Tibial nerve (tissue), 4 donors: ENCODE data around the gene RASSF4. TPM values are rescaled to one million over a fixed set of nuclear protein-coding genes. Genes with fewer than 3 reads are reported as not detected.
"Not testable (repeated sequence)": the region's sequence is repeated elsewhere in the genome, so short reads cannot be mapped to it uniquely, and the experiment has no call there.

Source experiments
- DNase-seq, 2 donors: peaks; one replicate each; pipeline ENCODE4 v3.0.0-alpha.2; 2019; ENCODE audit warnings: low spot score in 2 of 2
- H3K27ac ChIP-seq, 4 donors: fragments of 200-600 bp; sonication (generic) in 3 of 4; one replicate each; pipeline ENCODE4 v1.5.1; 2017 to 2019; ENCODE audit warnings: mild to moderate bottlenecking in 1 of 4
- H3K27me3 ChIP-seq, 2 donors: fragments of 200-600 bp; sonication (generic) in 1 of 2; one replicate each; pipeline versions ENCODE4 v1.5.1 to v1.6.0; 2017 to 2019
- H3K36me3 ChIP-seq, 3 donors: fragments of 200-600 bp; sonication (generic); one replicate each; pipeline ENCODE4 v1.5.1; 2018 to 2019
- H3K4me1 ChIP-seq, 4 donors: fragments of 200-600 bp; sonication (generic) in 3 of 4; one replicate each; pipeline ENCODE4 v1.5.1; 2017 to 2019
- H3K4me3 ChIP-seq, 4 donors: fragments of 200-600 bp; sonication (generic) in 3 of 4; one replicate each; pipeline ENCODE4 v1.5.1; 2017 to 2019; ENCODE audit warnings: mild to moderate bottlenecking in 1 of 4, moderate library complexity in 1 of 4
- H3K9me3 ChIP-seq, 4 donors: fragments of 200-600 bp; sonication (generic) in 3 of 4; one replicate each; pipeline ENCODE4 v1.5.1; 2017 to 2019
- EP300 ChIP-seq, 2 donors: sonication (generic); formaldehyde crosslinking; IDR thresholded peaks; one replicate each; pipeline ENCODE4 v1.6.1; 2017; ENCODE audit warnings: antibody characterized with exemption in 2 of 2, mild to moderate bottlenecking in 1 of 2
- POLR2A ChIP-seq, 2 donors: fragments of 450-650 bp; IDR thresholded peaks; one replicate each; pipeline ENCODE4 v1.6.1; 2017; ENCODE audit warnings: antibody characterized with exemption in 2 of 2, mild to moderate bottlenecking in 2 of 2, moderate library complexity in 2 of 2
- WGBS, 2 donors: methylation state at CpG; one replicate each; pipeline ENCODE4 v1.1.5; 2018; 5-methylcytosine and 5-hydroxymethylcytosine counted together
- total RNA-seq, 4 donors: library from RNA; depleted of rRNA; stranded (reverse); fragments of >200 nt; gene quantifications; one replicate each; pipeline ENCODE4 v1.1.0, GENCODE V29; 2016
- TF ChIP-seq, protein P1 (sequence below), 5 experiments: fragments of 200-600 bp in 3 of 5; fragments of 450-650 bp in 2 of 5; sonication (generic) in 3 of 5; IDR thresholded peaks; one replicate each; pipeline ENCODE4 v1.5.1; 2016 to 2019; ENCODE audit warnings: antibody characterized with exemption in 5 of 5, mild to moderate bottlenecking in 3 of 5, moderate library complexity in 2 of 5

Gene RASSF4
- total RNA-seq, 4 donors from 2014 or later: 153 to 275 (median 185) TPM

DNA sequence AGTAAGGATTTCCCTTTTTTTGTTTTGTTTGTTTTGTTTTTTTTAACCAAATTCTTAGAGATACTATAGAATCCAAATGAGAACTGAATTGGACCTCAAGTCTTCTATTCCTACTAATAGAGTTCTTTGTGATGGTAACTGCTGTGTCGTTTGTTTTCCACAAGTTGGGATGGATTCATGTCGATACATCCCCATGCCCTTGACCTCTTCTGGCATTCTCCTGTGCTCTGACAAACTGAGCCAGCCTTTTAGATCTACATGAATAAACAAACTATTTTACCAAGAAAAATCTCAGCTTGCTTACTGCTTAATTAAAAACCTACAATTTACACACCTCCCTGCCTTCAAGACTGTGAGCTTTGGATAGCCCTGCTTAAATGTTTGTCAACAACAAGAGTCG is 45.1 kb downstream of the RASSF4 start:
- Histone ChIP-seq H3K36me3 (peaks cover 0 to 32% (median 0%) of the 10 kb centered on the region in 3 donors), H3K27me3 (no peaks in the 10 kb centered on the region), H3K27ac (no peak overlapping the region), H3K4me1 (peaks cover 0 to 42% (median 12%) of the 10 kb centered on the region in 4 donors), H3K4me3 (no peak overlapping the region), H3K9me3 (peaks cover 0 to 10% (median 0%) of the 10 kb centered on the region in 4 donors)
- TF ChIP-seq, protein P1, sequence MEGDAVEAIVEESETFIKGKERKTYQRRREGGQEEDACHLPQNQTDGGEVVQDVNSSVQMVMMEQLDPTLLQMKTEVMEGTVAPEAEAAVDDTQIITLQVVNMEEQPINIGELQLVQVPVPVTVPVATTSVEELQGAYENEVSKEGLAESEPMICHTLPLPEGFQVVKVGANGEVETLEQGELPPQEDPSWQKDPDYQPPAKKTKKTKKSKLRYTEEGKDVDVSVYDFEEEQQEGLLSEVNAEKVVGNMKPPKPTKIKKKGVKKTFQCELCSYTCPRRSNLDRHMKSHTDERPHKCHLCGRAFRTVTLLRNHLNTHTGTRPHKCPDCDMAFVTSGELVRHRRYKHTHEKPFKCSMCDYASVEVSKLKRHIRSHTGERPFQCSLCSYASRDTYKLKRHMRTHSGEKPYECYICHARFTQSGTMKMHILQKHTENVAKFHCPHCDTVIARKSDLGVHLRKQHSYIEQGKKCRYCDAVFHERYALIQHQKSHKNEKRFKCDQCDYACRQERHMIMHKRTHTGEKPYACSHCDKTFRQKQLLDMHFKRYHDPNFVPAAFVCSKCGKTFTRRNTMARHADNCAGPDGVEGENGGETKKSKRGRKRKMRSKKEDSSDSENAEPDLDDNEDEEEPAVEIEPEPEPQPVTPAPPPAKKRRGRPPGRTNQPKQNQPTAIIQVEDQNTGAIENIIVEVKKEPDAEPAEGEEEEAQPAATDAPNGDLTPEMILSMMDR (IDR thresholded peaks at IDR 0.05): no peak
- TF ChIP-seq POLR2A (IDR thresholded peaks at IDR 0.05): no peak
- TF ChIP-seq EP300 (IDR thresholded peaks at IDR 0.05): no peak
- WGBS, 2 donors: 38 to 39% methylated on average over 3 of the region's 3 CpGs
- no peak for DNase-seq

DNA sequence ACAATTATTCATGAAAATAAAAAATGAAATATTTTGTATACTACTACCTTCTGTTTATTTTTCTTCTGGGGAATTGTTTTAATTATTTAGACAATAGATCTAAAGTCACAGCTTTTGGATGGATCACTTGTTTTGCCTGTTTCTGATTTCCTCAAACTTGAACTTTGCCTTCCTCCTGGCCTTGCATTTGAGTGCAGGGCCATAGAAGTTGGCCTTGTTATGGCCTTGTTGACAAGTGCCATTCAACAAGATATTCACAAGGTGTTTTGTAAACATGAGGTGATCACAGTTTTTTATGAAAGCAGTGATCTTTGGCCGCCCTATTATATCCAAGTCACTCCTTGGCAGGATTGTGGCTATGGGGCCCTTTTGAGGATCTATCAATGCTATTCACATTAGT is 45.7 kb downstream of the RASSF4 start:
- TF ChIP-seq EP300 (IDR thresholded peaks at IDR 0.05): no peak
- TF ChIP-seq, protein P1 (IDR thresholded peaks at IDR 0.05): no peak
- TF ChIP-seq POLR2A (IDR thresholded peaks at IDR 0.05): no peak
- peak overlapping the region in 1 of 4 donors; percentile 9 for H3K27ac ChIP-seq
- peaks cover 0 to 36% (median 6%) of the 10 kb centered on the region in 4 donors for H3K4me1 ChIP-seq
- DNase-seq: no peak
- no peak overlapping the region for H3K4me3 ChIP-seq
- H3K9me3 ChIP-seq: peaks cover 0 to 10% (median 0%) of the 10 kb centered on the region in 4 donors
- H3K36me3 ChIP-seq: peaks cover 0 to 32% (median 0%) of the 10 kb centered on the region in 3 donors
- WGBS, 2 donors: 95 to 96% methylated on average over 1 of the region's 1 CpG
- H3K27me3 ChIP-seq: no peaks in the 10 kb centered on the region

DNA sequence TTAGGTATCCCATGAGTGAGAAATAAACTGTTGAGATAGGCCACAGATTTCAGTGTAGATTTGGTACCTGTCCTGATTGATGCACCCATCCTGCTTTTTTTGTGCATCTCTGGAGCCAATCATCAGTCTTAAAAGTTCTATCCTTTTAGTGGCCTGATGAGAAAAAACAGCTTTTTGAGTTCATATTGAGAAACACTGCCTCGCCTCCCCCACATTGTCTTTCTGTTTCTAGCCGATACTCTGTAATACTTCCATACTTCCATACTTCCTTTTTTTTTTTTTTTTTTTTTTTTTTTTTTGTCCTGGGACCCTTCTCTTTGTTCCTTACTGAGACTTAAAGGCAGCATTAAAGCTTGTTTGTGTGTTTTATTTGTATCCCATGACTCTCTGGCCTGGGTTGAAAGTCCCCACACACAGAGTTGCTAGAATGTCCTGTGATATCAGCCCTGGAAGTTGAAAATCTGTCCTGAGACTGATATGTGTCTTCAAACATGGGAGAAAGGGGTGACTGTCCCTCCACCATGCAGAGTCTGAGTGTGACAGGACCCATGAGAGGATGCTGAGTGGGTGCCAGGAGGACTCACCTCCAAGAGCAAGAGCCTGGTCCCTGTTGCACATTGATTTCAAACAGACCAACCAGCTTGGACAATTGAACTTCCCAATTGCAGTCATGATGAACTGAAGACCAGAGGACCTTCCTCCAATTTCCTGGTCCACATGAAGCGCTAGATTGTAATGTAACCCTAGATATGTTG is 46.9 kb downstream of the RASSF4 start:
- H3K27ac ChIP-seq: no peak overlapping the region
- DNase-seq: no peak
- peaks cover 0 to 35% (median 4%) of the 10 kb centered on the region in 4 donors for H3K4me1 ChIP-seq
- WGBS, 2 donors: 86% methylated on average over 3 of the region's 3 CpGs
- no peak for TF ChIP-seq POLR2A (IDR thresholded peaks at IDR 0.05)
- TF ChIP-seq EP300 (IDR thresholded peaks at IDR 0.05): no peak
- TF ChIP-seq, protein P1 (IDR thresholded peaks at IDR 0.05): no peak
- no peaks in the 10 kb centered on the region for H3K27me3 ChIP-seq
- H3K36me3 ChIP-seq: peaks cover 0 to 32% (median 0%) of the 10 kb centered on the region in 3 donors
- H3K4me3 ChIP-seq: no peak overlapping the region
- peaks cover 0 to 10% (median 0%) of the 10 kb centered on the region in 4 donors for H3K9me3 ChIP-seq

DNA sequence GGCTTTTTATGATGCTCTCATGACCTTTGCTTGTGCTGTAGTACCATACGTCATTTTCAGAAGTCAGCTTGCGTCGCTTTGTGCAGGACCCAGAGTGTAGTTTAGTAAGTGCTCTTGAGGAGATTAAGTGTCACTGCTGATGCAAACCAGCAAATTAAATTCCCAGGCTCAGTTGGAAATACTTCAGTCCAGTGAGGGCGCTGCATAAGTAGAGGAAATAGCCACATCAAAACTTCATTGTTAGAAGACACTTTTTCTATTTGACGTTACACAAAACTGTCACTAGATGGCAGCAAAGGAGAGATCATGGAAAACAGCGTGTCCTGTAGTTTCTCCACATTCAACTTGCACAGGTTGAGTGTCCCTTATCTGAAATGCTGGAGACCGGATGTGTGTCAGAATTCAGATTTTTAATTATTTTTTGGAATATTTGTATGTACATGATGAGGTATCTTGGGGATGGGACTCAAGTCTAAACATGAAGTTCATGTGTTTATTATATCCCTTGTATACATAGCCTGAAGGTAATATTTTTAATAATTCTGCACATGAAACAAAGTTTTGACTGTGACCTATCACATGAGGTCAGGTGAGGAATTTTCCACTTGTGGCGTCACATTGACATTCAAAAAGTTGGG is 49.0 kb downstream of the RASSF4 start:
- DNase-seq: peak in 1 of 2 donors; percentile 71
- Histone ChIP-seq H3K27me3 (no peaks in the 10 kb centered on the region), H3K36me3 (peaks cover 0 to 26% (median 0%) of the 10 kb centered on the region in 3 donors), H3K4me3 (no peak overlapping the region), H3K4me1 (peaks cover 0 to 16% (median 0%) of the 10 kb centered on the region in 4 donors), H3K9me3 (peaks cover 0 to 4% (median 0%) of the 10 kb centered on the region in 4 donors), H3K27ac (peak overlapping the region in 1 of 4 donors; percentile 4)
- WGBS, 2 donors: 10 to 12% methylated on average over 8 of the region's 8 CpGs
- TF ChIP-seq, protein P1 (IDR thresholded peaks at IDR 0.05): peak; percentile 64 to 86 (median 76)
- no peak for TF ChIP-seq POLR2A (IDR thresholded peaks at IDR 0.05)
- TF ChIP-seq EP300 (IDR thresholded peaks at IDR 0.05): peak in 1 of 2 donors; percentile 37

DNA sequence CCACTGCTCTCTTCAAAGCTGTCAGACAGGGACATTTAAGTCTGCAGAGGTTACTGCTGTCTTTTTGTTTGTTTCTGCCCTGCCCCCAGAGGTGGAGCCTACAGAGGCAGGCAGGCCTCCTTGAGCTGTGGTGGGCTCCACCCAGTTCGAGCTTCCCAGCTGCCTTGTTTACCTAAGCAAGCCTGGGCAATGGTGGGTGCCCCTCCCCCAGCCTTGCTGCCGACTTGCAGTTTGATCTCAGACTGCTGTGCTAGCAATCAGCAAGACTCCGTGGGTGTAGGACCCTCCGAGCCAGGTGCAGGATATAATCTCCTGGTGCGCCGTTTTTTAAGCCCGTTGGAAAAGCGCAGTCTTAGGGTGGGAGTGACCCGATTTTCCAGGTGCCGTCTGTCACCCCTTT is 55.0 kb downstream of the RASSF4 start:
- not testable (repeated sequence) for H3K36me3 ChIP-seq, H3K27ac ChIP-seq, H3K4me1 ChIP-seq, DNase-seq, H3K4me3 ChIP-seq, H3K27me3 ChIP-seq, H3K9me3 ChIP-seq
- 87 to 94% methylated on average over 10 of the region's 10 CpGs for WGBS, 2 donors
